ENCODE measurements around the gene DEUP1.

DNA sequence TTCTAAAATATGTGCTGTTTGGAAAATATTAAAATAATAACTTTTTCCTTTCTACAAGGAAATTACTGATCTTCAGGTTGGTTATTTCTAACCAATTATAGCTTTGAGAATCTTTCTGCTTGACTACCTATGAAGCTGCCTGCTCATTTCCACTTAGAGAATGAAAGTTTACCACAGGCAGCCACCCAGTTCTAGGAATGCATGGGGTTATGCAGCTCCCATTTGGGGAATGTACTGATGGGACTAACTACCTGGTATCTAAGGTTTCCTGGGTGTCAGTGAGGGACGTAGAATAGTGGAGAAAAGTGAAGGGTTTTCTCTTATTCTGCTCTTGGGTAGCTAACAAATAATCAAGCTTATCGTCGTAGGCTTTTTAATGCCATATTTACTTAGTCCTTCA lies 73.4 kb downstream of the DEUP1 start:
- TF ChIP-seq EZH2 (IDR thresholded peaks at IDR 0.05), result no peak
- no peak for TF ChIP-seq POLR2AphosphoS5 (IDR thresholded peaks at IDR 0.05; ENCODE audit: borderline replicate concordance, low read depth, low read length)

Data from SK-N-MC (cell line).